BLaER1 (cell line): ENCODE data around the gene OPA1.
A peak's percentile ranks its signal among the peaks of the same experiment; 100 is the strongest.

Experiments
- H3K27ac ChIP-seq: shearing (Covaris generic); formaldehyde crosslinking; 2 replicates; pipeline ENCODE4 v1.8.1; 2022
- H3K27me3 ChIP-seq: shearing (Covaris generic); formaldehyde crosslinking; 2 replicates; pipeline ENCODE4 v1.8.1; 2022
- H3K36me3 ChIP-seq: shearing (Covaris generic); formaldehyde crosslinking; 2 replicates; pipeline ENCODE4 v1.8.1; 2022
- H3K4me1 ChIP-seq: shearing (Covaris generic); formaldehyde crosslinking; 2 replicates; pipeline ENCODE4 v1.8.1; 2022
- H3K4me2 ChIP-seq: shearing (Covaris generic); formaldehyde crosslinking; 2 replicates; pipeline ENCODE4 v1.8.1; 2022
- H3K4me3 ChIP-seq: shearing (Covaris generic); formaldehyde crosslinking; 2 replicates; pipeline ENCODE4 v1.8.1; 2022
- H3K9ac ChIP-seq: shearing (Covaris generic); formaldehyde crosslinking; 2 replicates; pipeline ENCODE4 v1.8.1; 2022
- H3K9me3 ChIP-seq: shearing (Covaris generic); formaldehyde crosslinking; 2 replicates; pipeline ENCODE4 v1.8.1; 2022
- H4K20me1 ChIP-seq: shearing (Covaris generic); formaldehyde crosslinking; 2 replicates; pipeline ENCODE4 v1.8.1; 2022
- Cebpa-rat ChIP-seq: shearing (Covaris generic); IDR thresholded peaks from 2 replicates; pipeline ENCODE4 v1.8.1; 2022

The OPA1 gene, protein sequence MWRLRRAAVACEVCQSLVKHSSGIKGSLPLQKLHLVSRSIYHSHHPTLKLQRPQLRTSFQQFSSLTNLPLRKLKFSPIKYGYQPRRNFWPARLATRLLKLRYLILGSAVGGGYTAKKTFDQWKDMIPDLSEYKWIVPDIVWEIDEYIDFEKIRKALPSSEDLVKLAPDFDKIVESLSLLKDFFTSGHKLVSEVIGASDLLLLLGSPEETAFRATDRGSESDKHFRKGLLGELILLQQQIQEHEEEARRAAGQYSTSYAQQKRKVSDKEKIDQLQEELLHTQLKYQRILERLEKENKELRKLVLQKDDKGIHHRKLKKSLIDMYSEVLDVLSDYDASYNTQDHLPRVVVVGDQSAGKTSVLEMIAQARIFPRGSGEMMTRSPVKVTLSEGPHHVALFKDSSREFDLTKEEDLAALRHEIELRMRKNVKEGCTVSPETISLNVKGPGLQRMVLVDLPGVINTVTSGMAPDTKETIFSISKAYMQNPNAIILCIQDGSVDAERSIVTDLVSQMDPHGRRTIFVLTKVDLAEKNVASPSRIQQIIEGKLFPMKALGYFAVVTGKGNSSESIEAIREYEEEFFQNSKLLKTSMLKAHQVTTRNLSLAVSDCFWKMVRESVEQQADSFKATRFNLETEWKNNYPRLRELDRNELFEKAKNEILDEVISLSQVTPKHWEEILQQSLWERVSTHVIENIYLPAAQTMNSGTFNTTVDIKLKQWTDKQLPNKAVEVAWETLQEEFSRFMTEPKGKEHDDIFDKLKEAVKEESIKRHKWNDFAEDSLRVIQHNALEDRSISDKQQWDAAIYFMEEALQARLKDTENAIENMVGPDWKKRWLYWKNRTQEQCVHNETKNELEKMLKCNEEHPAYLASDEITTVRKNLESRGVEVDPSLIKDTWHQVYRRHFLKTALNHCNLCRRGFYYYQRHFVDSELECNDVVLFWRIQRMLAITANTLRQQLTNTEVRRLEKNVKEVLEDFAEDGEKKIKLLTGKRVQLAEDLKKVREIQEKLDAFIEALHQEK

DNA sequence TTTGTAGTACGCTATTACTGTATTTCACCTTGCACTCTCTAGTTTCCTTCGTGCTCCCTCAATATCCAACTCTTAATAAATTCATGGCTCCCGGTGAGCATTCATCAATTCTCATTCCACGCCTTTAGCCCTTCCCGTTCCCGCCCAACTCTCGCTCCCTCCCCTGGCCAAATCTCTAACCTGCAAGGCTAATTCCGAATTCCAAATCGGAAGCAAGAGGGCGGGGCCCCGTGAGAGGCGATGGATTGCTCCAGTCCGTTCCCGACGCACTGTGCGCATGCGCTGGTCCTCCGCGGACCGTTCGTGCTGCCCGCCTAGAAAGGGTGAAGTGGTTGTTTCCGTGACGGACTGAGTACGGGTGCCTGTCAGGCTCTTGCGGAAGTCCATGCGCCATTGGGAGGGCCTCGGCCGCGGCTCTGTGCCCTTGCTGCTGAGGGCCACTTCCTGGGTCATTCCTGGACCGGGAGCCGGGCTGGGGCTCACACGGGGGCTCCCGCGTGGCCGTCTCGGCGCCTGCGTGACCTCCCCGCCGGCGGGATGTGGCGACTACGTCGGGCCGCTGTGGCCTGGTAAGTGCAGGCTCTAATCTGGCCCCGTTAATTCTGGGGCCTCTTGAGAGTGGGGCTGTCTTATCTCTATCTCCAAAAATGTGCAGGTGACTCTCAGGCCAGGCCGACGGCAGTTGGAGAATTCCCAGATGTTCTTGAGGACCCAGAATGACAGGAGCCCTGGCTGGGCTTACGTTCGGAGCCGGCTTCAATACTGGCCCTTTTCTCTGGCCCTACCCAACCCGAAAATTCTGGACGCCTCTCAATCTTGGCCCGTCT lies at the start of gene OPA1:
OPA1 (plus strand) TSS at position 368 of the 827 bp plus-strand sequence; CDS start at position 538, 170 bp downstream.
- peaks cover 23% of the 10 kb centered on the region for H3K4me1 ChIP-seq
- H3K9me3 ChIP-seq: no peaks in the 10 kb centered on the region
- no peak for TF ChIP-seq Cebpa-rat

DNA sequence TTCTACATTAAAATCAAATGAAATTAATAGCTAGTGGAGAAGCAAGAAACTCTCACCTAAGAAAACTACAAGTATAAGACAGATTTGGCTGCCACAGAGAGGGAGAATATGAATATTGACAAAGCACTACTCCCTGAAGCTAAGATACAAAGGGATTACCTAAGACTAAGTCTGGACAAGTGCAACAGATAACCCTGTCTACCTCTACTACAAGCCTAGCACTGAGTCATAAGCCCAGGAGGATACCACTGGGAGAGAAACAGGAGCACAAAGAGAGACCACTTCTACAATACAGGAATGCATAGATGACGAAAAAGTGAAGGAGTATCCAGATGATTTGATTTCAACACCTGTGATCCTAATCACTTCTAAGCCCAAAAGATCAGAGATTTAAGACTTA lies 48.7 kb upstream of the OPA1 start:
- Histone ChIP-seq H3K4me1 (no peaks in the 10 kb centered on the region), H3K36me3 (no peaks in the 10 kb centered on the region), H3K4me2 (no peak overlapping the region)

More for the DNA sequence above, at the start of gene OPA1:
- H3K4me2 ChIP-seq: peak within 1 kb of the TSS; percentile 78
- peaks cover 43% of the 10 kb centered on the region for H4K20me1 ChIP-seq
- H3K9ac ChIP-seq: peak within 1 kb of the TSS; percentile 97
- H3K36me3 ChIP-seq: peaks cover 18% of the 10 kb centered on the region
- no peaks in the 10 kb centered on the region for H3K27me3 ChIP-seq
- peak within 1 kb of the TSS; percentile 96 for H3K27ac ChIP-seq
- H3K4me3 ChIP-seq: peak within 1 kb of the TSS; percentile 99

DNA sequence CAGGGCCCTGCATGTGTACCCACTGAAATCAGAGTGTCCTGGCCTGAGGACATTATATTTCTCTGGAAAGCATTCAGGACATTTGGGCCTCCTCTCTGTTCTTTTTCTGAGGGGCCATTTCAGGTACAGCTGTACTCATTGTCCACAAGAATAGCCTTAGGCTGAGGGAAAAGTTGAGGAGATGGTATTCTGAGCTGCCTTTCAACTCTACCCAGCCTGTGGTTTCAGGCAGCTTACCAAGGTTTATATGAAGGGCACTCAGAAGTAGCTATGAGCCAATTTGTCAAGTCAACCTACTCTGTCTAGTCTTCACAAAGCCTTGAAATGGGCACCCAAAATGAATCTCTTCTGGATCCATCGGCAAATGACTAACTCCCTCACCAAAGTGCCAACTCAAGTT lies 47.7 kb upstream of the OPA1 start:
- Histone ChIP-seq H3K27me3 (no peaks in the 10 kb centered on the region), H3K9me3 (no peaks in the 10 kb centered on the region), H3K36me3 (no peaks in the 10 kb centered on the region), H3K4me2 (no peak overlapping the region), H3K9ac (no peak overlapping the region), H3K27ac (no peak overlapping the region), H4K20me1 (no peaks in the 10 kb centered on the region), H3K4me1 (no peaks in the 10 kb centered on the region), H3K4me3 (no peak overlapping the region)
- TF ChIP-seq Cebpa-rat: no peak

More for the DNA sequence above, 48.7 kb upstream of the OPA1 start:
- Histone ChIP-seq H4K20me1 (no peaks in the 10 kb centered on the region), H3K9ac (no peak overlapping the region), H3K4me3 (no peak overlapping the region), H3K9me3 (no peaks in the 10 kb centered on the region), H3K27me3 (no peaks in the 10 kb centered on the region), H3K27ac (no peak overlapping the region)
- no peak for TF ChIP-seq Cebpa-rat

DNA sequence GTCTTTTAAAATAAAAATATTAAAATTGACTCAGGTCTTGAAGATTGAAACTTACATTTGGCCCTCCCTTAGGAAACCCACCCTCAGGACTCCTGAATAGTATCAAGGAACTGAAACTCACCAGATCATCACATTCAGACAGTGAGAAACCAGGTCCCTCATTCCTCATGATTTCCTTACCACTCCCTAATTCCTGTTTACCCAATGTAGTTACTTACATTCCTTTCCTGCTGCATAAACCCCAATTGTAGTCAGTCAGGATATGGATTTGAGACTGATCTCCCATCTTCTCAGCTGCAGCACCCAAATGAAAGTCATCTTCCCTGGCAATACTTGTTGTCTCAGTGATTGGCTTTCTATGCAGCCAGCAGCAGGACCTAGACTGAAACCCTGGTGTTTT lies 46.9 kb upstream of the OPA1 start:
- H4K20me1 ChIP-seq: no peaks in the 10 kb centered on the region
- H3K27me3 ChIP-seq: no peaks in the 10 kb centered on the region
- no peak overlapping the region for H3K27ac ChIP-seq
- no peak overlapping the region for H3K4me2 ChIP-seq
- H3K9ac ChIP-seq: no peak overlapping the region
- no peaks in the 10 kb centered on the region for H3K4me1 ChIP-seq
- H3K9me3 ChIP-seq: no peaks in the 10 kb centered on the region
- no peaks in the 10 kb centered on the region for H3K36me3 ChIP-seq
- no peak for TF ChIP-seq Cebpa-rat
- H3K4me3 ChIP-seq: no peak overlapping the region

DNA sequence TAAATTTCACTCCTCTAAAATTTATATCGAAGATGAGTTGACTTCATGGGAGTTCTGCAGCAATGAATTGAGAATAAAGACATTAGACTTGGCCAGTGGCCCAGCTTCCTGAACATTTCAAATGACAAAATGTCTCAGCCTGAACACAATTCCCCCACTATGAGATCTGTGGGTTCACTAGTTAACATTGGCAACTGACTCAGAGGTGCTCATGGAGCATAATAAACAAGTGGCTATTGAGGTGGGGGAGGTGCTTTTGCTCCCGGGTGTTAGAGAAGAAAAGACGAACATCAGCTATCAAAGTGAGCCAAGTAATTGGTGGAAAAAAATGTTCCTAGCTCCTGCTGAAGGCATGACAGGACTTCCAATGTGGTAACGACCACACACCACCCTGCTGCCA lies 44.6 kb upstream of the OPA1 start:
- H3K27ac ChIP-seq: no peak overlapping the region
- TF ChIP-seq Cebpa-rat: no peak
- H3K4me1 ChIP-seq: no peaks in the 10 kb centered on the region
- no peaks in the 10 kb centered on the region for H3K9me3 ChIP-seq
- no peak overlapping the region for H3K9ac ChIP-seq
- no peaks in the 10 kb centered on the region for H3K36me3 ChIP-seq
- H3K4me2 ChIP-seq: no peak overlapping the region
- no peak overlapping the region for H3K4me3 ChIP-seq
- H4K20me1 ChIP-seq: no peaks in the 10 kb centered on the region
- no peaks in the 10 kb centered on the region for H3K27me3 ChIP-seq

DNA sequence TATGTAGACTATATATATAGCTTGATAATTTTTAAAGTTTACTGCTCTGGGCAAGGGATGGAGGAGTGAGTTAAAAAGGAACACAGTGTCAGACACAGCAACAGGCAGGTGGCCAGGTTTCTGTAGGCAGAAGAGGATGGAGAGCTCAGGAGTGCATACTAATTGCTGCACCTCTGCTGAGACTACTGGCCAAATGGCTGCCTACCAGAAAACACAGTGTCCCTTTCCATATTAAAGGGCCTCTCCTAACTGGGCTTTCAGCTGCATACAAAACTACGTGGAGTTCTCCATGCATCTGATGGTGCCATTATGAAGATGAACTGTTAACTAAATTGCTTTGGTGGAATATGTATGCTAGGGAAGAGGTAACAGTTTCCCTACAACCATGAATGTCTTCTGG lies 40.1 kb upstream of the OPA1 start:
- Histone ChIP-seq H3K27me3 (no peaks in the 10 kb centered on the region), H3K4me2 (no peak overlapping the region), H3K9ac (no peak overlapping the region), H4K20me1 (no peaks in the 10 kb centered on the region), H3K27ac (no peak overlapping the region), H3K36me3 (no peaks in the 10 kb centered on the region), H3K4me3 (no peak overlapping the region), H3K9me3 (no peaks in the 10 kb centered on the region), H3K4me1 (no peaks in the 10 kb centered on the region)
- no peak for TF ChIP-seq Cebpa-rat

DNA sequence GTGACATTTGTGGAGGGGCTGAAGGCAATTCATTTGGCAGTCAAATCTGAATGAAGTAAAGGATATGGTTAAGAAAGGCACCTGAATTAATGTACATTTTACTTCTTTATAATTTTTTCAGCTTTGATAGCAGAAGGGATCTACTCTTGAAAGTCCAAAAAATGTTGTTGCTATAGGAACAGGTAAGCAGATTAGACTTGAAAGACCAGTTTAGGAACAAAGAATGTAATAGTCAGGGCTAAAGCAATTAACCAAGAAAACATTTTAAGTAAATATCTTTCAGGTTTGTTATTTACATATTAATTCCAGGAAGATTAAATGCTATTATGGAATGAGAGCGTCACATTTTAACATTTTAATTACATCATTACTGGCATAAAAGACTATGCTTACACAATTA lies 39.4 kb upstream of the OPA1 start:
- no peak for TF ChIP-seq Cebpa-rat
- Histone ChIP-seq H3K4me3 (no peak overlapping the region), H3K4me1 (no peaks in the 10 kb centered on the region), H3K4me2 (no peak overlapping the region), H4K20me1 (no peaks in the 10 kb centered on the region), H3K27me3 (no peaks in the 10 kb centered on the region), H3K27ac (no peak overlapping the region), H3K9me3 (no peaks in the 10 kb centered on the region), H3K36me3 (no peaks in the 10 kb centered on the region), H3K9ac (no peak overlapping the region)

DNA sequence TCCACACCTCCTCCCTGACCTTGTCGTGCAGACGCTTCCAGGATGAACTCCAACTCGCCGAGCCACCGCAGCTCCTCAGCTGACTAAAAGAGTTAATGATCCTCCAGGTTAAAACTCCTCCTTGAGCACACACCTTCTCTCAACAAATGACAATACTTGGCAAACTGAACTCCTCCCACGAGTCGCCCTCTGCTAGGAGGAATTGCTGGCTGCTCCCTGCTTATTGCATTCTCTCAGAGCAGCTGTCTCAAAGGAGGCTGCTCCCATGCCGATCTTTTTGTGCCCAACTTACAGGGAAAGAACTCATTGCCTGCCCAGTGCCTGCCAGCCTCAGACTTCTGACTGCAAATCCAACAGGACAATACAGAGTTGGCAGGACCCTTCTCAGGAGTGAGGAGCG lies 38.2 kb upstream of the OPA1 start, which contains the start of gene ATP13A4:
ATP13A4 (minus strand) TSS at position 85 of the 400 bp plus-strand sequence. CDS start 96 bp downstream, outside the sequence.
- Histone ChIP-seq H3K4me2 (no peak within 1 kb of the TSS), H3K4me1 (no peaks in the 10 kb centered on the region), H3K4me3 (no peak within 1 kb of the TSS), H3K36me3 (no peaks in the 10 kb centered on the region), H3K27ac (no peak within 1 kb of the TSS), H3K9me3 (no peaks in the 10 kb centered on the region), H4K20me1 (no peaks in the 10 kb centered on the region), H3K27me3 (no peaks in the 10 kb centered on the region), H3K9ac (no peak within 1 kb of the TSS)
- TF ChIP-seq Cebpa-rat: no peak

DNA sequence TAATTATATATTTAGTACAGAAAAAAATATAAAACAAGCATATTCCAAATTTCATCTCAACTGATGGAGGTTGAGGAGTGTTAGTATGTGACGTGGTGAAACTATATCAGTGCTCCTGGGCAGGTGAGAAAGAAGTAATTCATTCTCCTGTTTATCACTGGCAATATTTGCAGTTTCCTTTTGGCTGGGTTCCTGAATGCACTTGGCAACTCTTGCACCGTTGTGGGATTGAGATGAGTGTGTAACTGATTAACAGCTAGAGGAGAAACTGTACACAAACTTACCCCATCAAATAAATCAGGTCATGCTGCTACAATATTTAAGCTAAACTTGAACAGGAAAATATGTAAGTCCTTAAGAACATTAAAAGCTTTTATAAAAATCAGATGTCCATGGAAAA lies 36.2 kb upstream of the OPA1 start:
- H3K27me3 ChIP-seq: no peaks in the 10 kb centered on the region
- no peak for TF ChIP-seq Cebpa-rat
- no peak overlapping the region for H3K4me2 ChIP-seq
- no peak overlapping the region for H3K9ac ChIP-seq
- H4K20me1 ChIP-seq: no peaks in the 10 kb centered on the region
- no peak overlapping the region for H3K27ac ChIP-seq
- no peaks in the 10 kb centered on the region for H3K4me1 ChIP-seq
- H3K9me3 ChIP-seq: no peaks in the 10 kb centered on the region
- H3K4me3 ChIP-seq: no peak overlapping the region
- no peaks in the 10 kb centered on the region for H3K36me3 ChIP-seq
